HepG2 (cell line): ENCODE results near the gene EIF4ENIF1. TPM values are rescaled to one million over a fixed set of nuclear protein-coding genes. Genes with fewer than 3 reads are reported as not detected.

Experiments
- ATF1 ChIP-seq: IDR thresholded peaks from 2 replicates; pipeline ENCODE4 v1.6.1; 2016; ENCODE audit warnings: mild to moderate bottlenecking, control low read depth
- DBP ChIP-seq: sonication (generic); formaldehyde crosslinking; IDR thresholded peaks from 2 replicates; pipeline ENCODE4 v1.4.0; 2020; ENCODE audit warnings: missing genetic modification reagents; ENCODE audit errors: not compliant biosample characterization
- ERF ChIP-seq: IDR thresholded peaks from 2 replicates; pipeline ENCODE4 v1.6.1; 2018; ENCODE audit warnings: missing biosample characterization, missing genetic modification reagents
- KLF12 ChIP-seq: sonication (generic); formaldehyde crosslinking; IDR thresholded peaks from 2 replicates; pipeline ENCODE4 v1.4.0; 2020; ENCODE audit warnings: missing genetic modification reagents, borderline replicate concordance
- NFE2L2 ChIP-seq: fragments of 150-350 bp; IDR thresholded peaks from 2 replicates; pipeline ENCODE4 v1.6.1; 2014; ENCODE audit warnings: low read length
- PRMT3 ChIP-seq: sonication (generic); formaldehyde crosslinking; IDR thresholded peaks from 2 replicates; pipeline ENCODE4 v1.8.1; 2022; ENCODE audit warnings: low read depth, mild to moderate bottlenecking, moderate library complexity, missing genetic modification reagents, borderline replicate concordance
- SP2 ChIP-seq: sonication (generic); formaldehyde crosslinking; IDR thresholded peaks from 2 replicates; pipeline ENCODE4 v1.5.1; 2020; ENCODE audit warnings: mild to moderate bottlenecking, missing genetic modification reagents
- TARDBP ChIP-seq: sonication (generic); formaldehyde crosslinking; IDR thresholded peaks from 2 replicates; pipeline ENCODE4 v1.8.0; 2022; ENCODE audit warnings: mild to moderate bottlenecking, missing genetic modification reagents
- THRA ChIP-seq: sonication (generic); formaldehyde crosslinking; IDR thresholded peaks from 2 replicates; pipeline ENCODE4 v1.4.0; 2020; ENCODE audit warnings: missing genetic modification reagents, borderline replicate concordance
- ZBTB39 ChIP-seq: sonication (generic); formaldehyde crosslinking; IDR thresholded peaks from 2 replicates; pipeline ENCODE4 v1.5.0; 2020; ENCODE audit warnings: missing genetic modification reagents
- ZNF180 ChIP-seq: sonication (generic); formaldehyde crosslinking; IDR thresholded peaks from 2 replicates; pipeline ENCODE4 v1.4.0; 2020; ENCODE audit warnings: low read depth, missing genetic modification reagents, borderline replicate concordance
- ZNF225 ChIP-seq: sonication (generic); formaldehyde crosslinking; IDR thresholded peaks from 2 replicates; pipeline ENCODE4 v1.4.0; 2020; ENCODE audit warnings: mild to moderate bottlenecking, missing genetic modification reagents
- ZNF337 ChIP-seq: sonication (generic); formaldehyde crosslinking; IDR thresholded peaks from 2 replicates; pipeline ENCODE4 v1.5.1; 2020; ENCODE audit warnings: missing genetic modification reagents, low read depth, mild to moderate bottlenecking, borderline replicate concordance
- ZNF572 ChIP-seq: sonication (generic); formaldehyde crosslinking; IDR thresholded peaks from 2 replicates; pipeline ENCODE4 v1.5.1; 2020; ENCODE audit warnings: mild to moderate bottlenecking, missing genetic modification reagents
- ZNF577 ChIP-seq: sonication (generic); formaldehyde crosslinking; IDR thresholded peaks from 2 replicates; pipeline ENCODE4 v1.4.0; 2020; ENCODE audit warnings: mild to moderate bottlenecking, low read depth, missing genetic modification reagents, borderline replicate concordance
- ZNF678 ChIP-seq: sonication (generic); formaldehyde crosslinking; IDR thresholded peaks from 2 replicates; pipeline ENCODE4 v1.4.0; 2020; ENCODE audit warnings: mild to moderate bottlenecking, missing genetic modification reagents
- ZNF740 ChIP-seq: sonication (generic); formaldehyde crosslinking; IDR thresholded peaks from 2 replicates; pipeline ENCODE4 v1.4.0; 2020; ENCODE audit warnings: missing genetic modification reagents
- ZNF746 ChIP-seq: sonication (generic); formaldehyde crosslinking; IDR thresholded peaks from 2 replicates; pipeline ENCODE4 v1.8.0; 2022; ENCODE audit warnings: mild to moderate bottlenecking, missing genetic modification reagents
- ZNF761 ChIP-seq: sonication (generic); formaldehyde crosslinking; conservative IDR thresholded peaks from 2 replicates; pipeline ENCODE4 v1.4.0; 2020; ENCODE audit warnings: mild to moderate bottlenecking, missing genetic modification reagents
- ZNF792 ChIP-seq: IDR thresholded peaks from 2 replicates; pipeline ENCODE4 v1.6.1; 2016
- ZNF883 ChIP-seq: sonication (generic); formaldehyde crosslinking; IDR thresholded peaks from 2 replicates; pipeline ENCODE4 v1.5.1; 2020; ENCODE audit warnings: mild to moderate bottlenecking, missing genetic modification reagents; ENCODE audit errors: not compliant biosample characterization
- ZXDC ChIP-seq: sonication (generic); formaldehyde crosslinking; IDR thresholded peaks from 2 replicates; pipeline ENCODE4 v1.5.0; 2020; ENCODE audit warnings: mild to moderate bottlenecking, missing genetic modification reagents
- polyA plus RNA-seq, 8 experiments: library from polyadenylated mRNA; depleted of rRNA in 3 of 8; stranded (reverse) in 7 of 8; unstranded in 1 of 8; fragments of >200 nt; fragmentation: Illumina TruSeq in 4 of 8; extraction: Trizol in 4 of 8; gene quantifications; 2 replicates each; pipeline versions ENCODE4 v1.2.1 to v1.2.3, GENCODE V29; 2011 to 2016; ENCODE audit warnings: low read depth in 4 of 8, missing spikeins in 1 of 8, mixed read lengths in 1 of 8; ENCODE audit not compliant: insufficient read depth in 1 of 8
- total RNA-seq, 5 experiments: library from RNA; depleted of rRNA; stranded (reverse); fragments of >200 nt; fragmentation: Illumina TruSeq; extraction: Trizol; gene quantifications; 2 replicates each; pipeline ENCODE4 v1.2.3, GENCODE V29; 2016; ENCODE audit warnings: low read depth in 1 of 5

The EIF4ENIF1 gene
- total and polyA plus RNA-seq, 2 of the 13 experiments (the other 11 are each of a cell fraction or from before 2014, with no cell fraction given), result 11.9 to 12.3 TPM

GRCh38 chr22:31399211-31400022 is 90.2 kb downstream of the EIF4ENIF1 start, which contains the start of gene DRG1 (continued):
- peak; percentile 56; the same call in 1 of the 2 replicates for TF ChIP-seq ZXDC (CRISPR knock-in tag)
- TF ChIP-seq ZBTB39, result no peak
- TF ChIP-seq ERF (CRISPR knock-in tag), result peak; percentile 58; the same call in 1 of the 2 replicates
- TF ChIP-seq KLF12 (CRISPR knock-in tag), result peak; percentile 94
- TF ChIP-seq TARDBP (CRISPR knock-in tag), result peak; percentile 21; the same call in 1 of the 2 replicates
- TF ChIP-seq DBP (CRISPR knock-in tag), result no peak
- TF ChIP-seq ZNF740 (CRISPR knock-in tag), result peak; percentile 65; the same call in 1 of the 2 replicates
- no peak for TF ChIP-seq SP2
- no peak for TF ChIP-seq ZNF761 (CRISPR knock-in tag)
- TF ChIP-seq ZNF678 (CRISPR knock-in tag), result no peak
- TF ChIP-seq ZNF337 (CRISPR knock-in tag), result peak; percentile 69; the same call in 1 of the 2 replicates
- no peak for TF ChIP-seq ZNF577
- TF ChIP-seq ZNF572 (CRISPR knock-in tag), result no peak
- TF ChIP-seq ZNF746 (CRISPR knock-in tag), result no peak
- TF ChIP-seq ZNF180 (CRISPR knock-in tag), result no peak
- TF ChIP-seq ATF1 (CRISPR knock-in tag), result no peak
- peak; percentile 67; the same call in 1 of the 2 replicates for TF ChIP-seq ZNF792 (CRISPR knock-in tag)
- TF ChIP-seq PRMT3 (CRISPR knock-in tag), result 0 out of 2 replicates have a peak, but pooled peaks have one; percentile 33
- peak; percentile 75 for TF ChIP-seq ZNF883
- TF ChIP-seq THRA (CRISPR knock-in tag), result peak; percentile 53
- TF ChIP-seq ZNF225 (CRISPR knock-in tag), result peak; percentile 80; the same call in 1 of the 2 replicates
- TF ChIP-seq NFE2L2, result no peak
